A549 (cell line): Measurements from ENCODE around the gene ITPR3.

Experiments
- CHD2 ChIP-seq: fragments of 150-350 bp; IDR thresholded peaks from 2 replicates; pipeline ENCODE4 v1.6.1; 2014; ENCODE audit warnings: low read length; ENCODE audit not compliant: partially characterized antibody
- CHD4 ChIP-seq: fragments of 200-600 bp; sonication (generic); IDR thresholded peaks from 2 replicates; pipeline ENCODE4 v1.6.1; 2016; ENCODE audit warnings: antibody characterized with exemption, mild to moderate bottlenecking, borderline replicate concordance
- EP300 ChIP-seq, 2 experiments: fragments of >200 bp; sonication (Bioruptor Twin); formaldehyde crosslinking; IDR thresholded peaks; 2 replicates in 1 of 2; 3 replicates in 1 of 2; pipeline ENCODE4 v1.6.1; 2016 to 2017
- JUN ChIP-seq, 2 experiments: fragments of >200 bp; sonication (Bioruptor Twin); formaldehyde crosslinking; IDR thresholded peaks; 2 replicates in 1 of 2; 3 replicates in 1 of 2; pipeline ENCODE4 v1.6.1; 2016 to 2017
- JUNB ChIP-seq: fragments of >200 bp; sonication (Bioruptor Twin); formaldehyde crosslinking; IDR thresholded peaks from 2 replicates; pipeline ENCODE4 v1.6.1; 2016
- MYC ChIP-seq: IDR thresholded peaks from 2 replicates; pipeline ENCODE4 v1.6.1; 2012; ENCODE audit warnings: mild to moderate bottlenecking, inconsistent platforms, low read length, improper control_type of control experiment, borderline replicate concordance
- NR3C1 ChIP-seq: fragments of >200 bp; sonication (Bioruptor Twin); formaldehyde crosslinking; IDR thresholded peaks from 3 replicates; pipeline ENCODE4 v1.6.1; 2017
- POLR2A ChIP-seq: IDR thresholded peaks from 2 replicates; pipeline ENCODE4 v1.6.1; 2012; ENCODE audit warnings: mild to moderate bottlenecking, low read length
- RAD21 ChIP-seq, 2 experiments: fragments of >200 bp in 1 of 2; sonication (Bioruptor Twin) in 1 of 2; formaldehyde crosslinking in 1 of 2; IDR thresholded peaks in 1 of 2; conservative IDR thresholded peaks in 1 of 2; 2 replicates in 1 of 2; 3 replicates in 1 of 2; pipeline ENCODE4 v1.6.1; 2012 to 2018; ENCODE audit warnings: inconsistent platforms in 1 of 2
- SMC3 ChIP-seq: fragments of >200 bp; sonication (Bioruptor Twin); formaldehyde crosslinking; IDR thresholded peaks from 3 replicates; pipeline ENCODE4 v1.6.1; 2018; ENCODE audit warnings: inconsistent platforms
- ZFP36 ChIP-seq: fragments of 450-650 bp; IDR thresholded peaks from 2 replicates; pipeline ENCODE4 v1.6.1; 2014; ENCODE audit warnings: borderline replicate concordance; ENCODE audit not compliant: partially characterized antibody
- TF ChIP-seq, protein P1 (sequence below): fragments of >200 bp; sonication (Bioruptor Twin); formaldehyde crosslinking; IDR thresholded peaks from 3 replicates; pipeline ENCODE4 v1.5.1; 2016

DNA sequence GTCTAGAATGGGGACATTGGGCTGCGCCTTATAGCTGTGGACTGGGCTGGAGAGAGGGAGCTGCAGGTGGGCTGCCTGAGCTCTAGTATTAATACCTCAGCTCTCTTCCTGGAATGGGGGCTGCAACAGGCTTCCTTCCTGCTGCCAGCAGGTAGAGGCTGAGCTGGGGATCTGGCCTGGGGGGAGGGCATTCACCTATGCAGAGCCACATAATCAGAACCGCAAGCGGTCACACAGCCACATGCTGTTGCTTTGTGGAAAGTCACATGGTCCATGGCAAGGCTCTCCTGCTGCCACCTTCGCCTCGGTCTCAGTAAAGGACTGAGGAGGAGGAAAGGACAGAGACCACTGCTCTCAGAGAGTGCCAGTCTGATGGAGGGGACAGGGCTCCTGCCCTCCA lies 35.7 kb downstream of the ITPR3 start:
- TF ChIP-seq, protein P1, sequence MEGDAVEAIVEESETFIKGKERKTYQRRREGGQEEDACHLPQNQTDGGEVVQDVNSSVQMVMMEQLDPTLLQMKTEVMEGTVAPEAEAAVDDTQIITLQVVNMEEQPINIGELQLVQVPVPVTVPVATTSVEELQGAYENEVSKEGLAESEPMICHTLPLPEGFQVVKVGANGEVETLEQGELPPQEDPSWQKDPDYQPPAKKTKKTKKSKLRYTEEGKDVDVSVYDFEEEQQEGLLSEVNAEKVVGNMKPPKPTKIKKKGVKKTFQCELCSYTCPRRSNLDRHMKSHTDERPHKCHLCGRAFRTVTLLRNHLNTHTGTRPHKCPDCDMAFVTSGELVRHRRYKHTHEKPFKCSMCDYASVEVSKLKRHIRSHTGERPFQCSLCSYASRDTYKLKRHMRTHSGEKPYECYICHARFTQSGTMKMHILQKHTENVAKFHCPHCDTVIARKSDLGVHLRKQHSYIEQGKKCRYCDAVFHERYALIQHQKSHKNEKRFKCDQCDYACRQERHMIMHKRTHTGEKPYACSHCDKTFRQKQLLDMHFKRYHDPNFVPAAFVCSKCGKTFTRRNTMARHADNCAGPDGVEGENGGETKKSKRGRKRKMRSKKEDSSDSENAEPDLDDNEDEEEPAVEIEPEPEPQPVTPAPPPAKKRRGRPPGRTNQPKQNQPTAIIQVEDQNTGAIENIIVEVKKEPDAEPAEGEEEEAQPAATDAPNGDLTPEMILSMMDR = no peak
- TF ChIP-seq CHD2 = no peak
- TF ChIP-seq JUNB = no peak
- no peak for TF ChIP-seq CHD4
- no peak for TF ChIP-seq EP300 (IDR thresholded peaks at IDR 0.05)
- no peak for TF ChIP-seq POLR2A
- TF ChIP-seq SMC3 = no peak
- TF ChIP-seq RAD21 (conservative IDR thresholded peaks at IDR 0.05 in 1 of 2, IDR thresholded peaks at IDR 0.05 in 1 of 2) = no peak
- no peak for TF ChIP-seq MYC
- no peak for TF ChIP-seq ZFP36
- TF ChIP-seq JUN (IDR thresholded peaks at IDR 0.05) = no peak
- no peak for TF ChIP-seq NR3C1
